Upper lobe of left lung (tissue), 6 donors: ENCODE measurements around the gene C11orf54. TPM values are rescaled to one million over a fixed set of nuclear protein-coding genes. Genes with fewer than 3 reads are reported as not detected.
"Not testable (repeated sequence)": the region's sequence is repeated elsewhere in the genome, so short reads cannot be mapped to it uniquely, and the experiment has no call there.

Source experiments
- ATAC-seq, 2 donors: fragments of 200-7000 bp; cut with Tn5 transposase; one replicate each; pipeline ENCODE4 v1.9.1; 2022; ENCODE audit warnings: mild to moderate bottlenecking in 2 of 2, moderate library complexity in 2 of 2; ENCODE audit not compliant: low FRiP score in 2 of 2
- DNase-seq, 2 donors: peaks; one replicate each; pipeline ENCODE4 v3.0.0-alpha.2; 2019 to 2020
- H3K27ac ChIP-seq, 4 donors: fragments of 200-600 bp; sonication (generic); one replicate each; pipeline ENCODE4 v1.5.1; 2016 to 2019
- H3K27me3 ChIP-seq, 4 donors: fragments of 200-600 bp; sonication (generic); one replicate each; pipeline ENCODE4 v1.5.1; 2017 to 2019
- H3K36me3 ChIP-seq, 4 donors: fragments of 200-600 bp; sonication (generic); one replicate each; pipeline ENCODE4 v1.5.1; 2016 to 2019
- H3K4me1 ChIP-seq, 4 donors: fragments of 200-600 bp; sonication (generic); one replicate each; pipeline ENCODE4 v1.5.1; 2018 to 2019
- H3K4me3 ChIP-seq, 4 donors: fragments of 200-600 bp; sonication (generic); one replicate each; pipeline ENCODE4 v1.5.1; 2017 to 2019; ENCODE audit warnings: mild to moderate bottlenecking in 2 of 4, moderate library complexity in 1 of 4
- H3K9me3 ChIP-seq, 4 donors: fragments of 200-600 bp; sonication (generic); one replicate each; pipeline ENCODE4 v1.5.1; 2018 to 2019
- CTCF ChIP-seq, 6 experiments: fragments of 450-650 bp in 4 of 6; fragments of 200-600 bp in 2 of 6; sonication (generic) in 2 of 6; IDR thresholded peaks; one replicate each; pipeline ENCODE4 v1.5.1; 2016 to 2019; ENCODE audit warnings: antibody characterized with exemption in 6 of 6
- EP300 ChIP-seq, 4 donors: sonication (generic); formaldehyde crosslinking; IDR thresholded peaks; one replicate each; pipeline ENCODE4 v1.5.1; 2017; ENCODE audit warnings: antibody characterized with exemption in 4 of 4, control low read depth in 2 of 4
- POLR2A ChIP-seq, 4 donors: fragments of 450-650 bp; IDR thresholded peaks; one replicate each; pipeline ENCODE4 v1.5.1; 2016 to 2017; ENCODE audit warnings: antibody characterized with exemption in 4 of 4, mild to moderate bottlenecking in 2 of 4
- POLR2AphosphoS5 ChIP-seq, 2 donors: sonication (generic); formaldehyde crosslinking; IDR thresholded peaks; one replicate each; pipeline ENCODE4 v1.5.1; 2017; ENCODE audit warnings: antibody characterized with exemption in 2 of 2
- WGBS, 2 donors: methylation state at CpG; one replicate each; pipeline ENCODE4 v1.1.5; 2017 to 2018; 5-methylcytosine and 5-hydroxymethylcytosine counted together
- total RNA-seq, 6 donors: library from RNA; depleted of rRNA in 4 of 6; stranded (reverse); fragments of >200 nt in 4 of 6; gene quantifications; one replicate each; pipeline versions ENCODE4 v1.1.0 to v1.2.1, GENCODE V29; 2016 to 2021
- donor health status: DM: no; HTN: no; CAD: no; lungs with moderate emphysema.
- donor health status: DM: no; HTN: yes; CAD: no; lungs with severe emphysema.

The C11orf54 gene
- total RNA-seq, 6 donors from 2014 or later: 23.6 to 81.3 (median 39.8) TPM

GRCh38 chr11:93767018-93767417 is 25.5 kb downstream of the C11orf54 start:
- Histone ChIP-seq H3K27me3 (no peaks in the 10 kb centered on the region), H3K9me3 (no peaks in the 10 kb centered on the region), H3K4me1 (no peaks in the 10 kb centered on the region), H3K36me3 (peaks cover 4 to 31% (median 6%) of the 10 kb centered on the region in 4 donors), H3K27ac (no peak overlapping the region), H3K4me3 (no peak overlapping the region)
- TF ChIP-seq EP300 (IDR thresholded peaks at IDR 0.05) (no peak), POLR2AphosphoS5 (IDR thresholded peaks at IDR 0.05) (no peak), POLR2A (IDR thresholded peaks at IDR 0.05) (no peak)
- 61 to 83% methylated on average over 3 of the region's 3 CpGs for WGBS, 2 donors
- ATAC-seq (peak in 1 of 2 donors; percentile 52), DNase-seq (no peak)

- no peak overlapping the region for H3K4me3 ChIP-seq
- no peak for TF ChIP-seq POLR2AphosphoS5 (IDR thresholded peaks at IDR 0.05)
- TF ChIP-seq POLR2A (IDR thresholded peaks at IDR 0.05): no peak
- no peak for TF ChIP-seq EP300 (IDR thresholded peaks at IDR 0.05)
- no peak for TF ChIP-seq CTCF (IDR thresholded peaks at IDR 0.05)
- no peak for ATAC-seq
- no peak for DNase-seq
- no peaks in the 10 kb centered on the region for H3K27me3 ChIP-seq
- no peaks in the 10 kb centered on the region for H3K9me3 ChIP-seq
- 35 to 40% methylated on average over 1 of the region's 1 CpG for WGBS, 2 donors
- H3K27ac ChIP-seq: no peak overlapping the region
- H3K4me1 ChIP-seq: no peaks in the 10 kb centered on the region
- H3K36me3 ChIP-seq: peaks cover 0 to 1% (median 0%) of the 10 kb centered on the region in 4 donors
These were observed 28.7 kb downstream of the C11orf54 start for GRCh38 chr11:93770160-93770559.

DNA sequence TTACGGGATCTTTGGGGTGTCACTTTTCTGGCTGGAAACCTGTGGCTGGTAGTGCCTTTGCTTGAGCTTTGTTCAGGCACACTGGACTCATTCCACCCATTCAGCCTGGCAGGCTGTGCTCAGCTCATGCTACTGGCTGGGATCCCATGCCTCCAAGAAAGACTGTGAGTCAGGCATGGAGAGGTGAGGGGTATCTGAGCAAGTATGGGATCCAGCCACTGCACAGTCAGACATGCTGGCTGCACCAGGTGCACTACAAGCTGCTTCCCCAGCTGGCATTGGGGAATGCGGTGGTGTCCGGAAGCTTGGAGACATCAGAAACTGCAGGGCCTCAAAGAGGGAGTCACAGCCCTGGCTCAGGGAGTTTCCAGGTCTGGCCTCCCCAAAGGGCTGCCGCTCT is 30.7 kb downstream of the C11orf54 start:
- no peaks in the 10 kb centered on the region for H3K27me3 ChIP-seq
- 94 to 100% methylated on average over 2 to 4 of the region's 4 CpGs for WGBS, 2 donors
- no peaks in the 10 kb centered on the region for H3K36me3 ChIP-seq
- DNase-seq (no peak), ATAC-seq (no peak)
- H3K9me3 ChIP-seq: no peaks in the 10 kb centered on the region
- no peak overlapping the region for H3K27ac ChIP-seq
- no peak overlapping the region for H3K4me3 ChIP-seq
- no peak for TF ChIP-seq EP300 (IDR thresholded peaks at IDR 0.05)
- TF ChIP-seq POLR2AphosphoS5 (IDR thresholded peaks at IDR 0.05): no peak
- no peak for TF ChIP-seq CTCF (IDR thresholded peaks at IDR 0.05)
- no peaks in the 10 kb centered on the region for H3K4me1 ChIP-seq

DNA sequence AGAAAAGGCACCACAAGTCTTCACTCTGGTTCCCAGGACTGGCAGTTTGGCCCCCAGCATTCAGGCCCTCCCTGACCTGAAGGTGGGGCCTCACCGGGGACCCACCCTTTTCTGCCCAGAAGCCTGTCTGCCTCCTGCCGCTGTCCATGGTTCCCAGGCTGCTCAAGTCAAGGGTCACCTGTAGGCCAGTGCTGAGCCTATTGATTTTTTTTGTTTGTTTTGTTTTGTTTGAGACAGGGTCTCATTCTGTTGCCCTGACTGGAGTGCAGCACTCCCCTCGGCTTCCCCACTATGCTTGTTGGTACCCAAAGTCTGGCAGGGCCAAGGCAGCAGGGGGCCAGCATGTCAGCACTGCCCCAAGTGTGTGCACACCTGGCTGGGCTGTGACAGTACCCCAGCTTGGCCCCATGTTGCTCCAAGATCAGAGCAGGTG is 31.6 kb downstream of the C11orf54 start:
- H3K4me1 ChIP-seq: no peaks in the 10 kb centered on the region
- H3K36me3 ChIP-seq: no peaks in the 10 kb centered on the region
- no peak overlapping the region for H3K27ac ChIP-seq
- WGBS, 2 donors: 93 to 100% methylated on average over 3 of the region's 3 CpGs
- no peak for ATAC-seq
- peak in 1 of 2 donors; percentile 41 for DNase-seq
- H3K27me3 ChIP-seq: no peaks in the 10 kb centered on the region
- TF ChIP-seq EP300 (IDR thresholded peaks at IDR 0.05): no peak
- TF ChIP-seq POLR2AphosphoS5 (IDR thresholded peaks at IDR 0.05): no peak
- no peak for TF ChIP-seq POLR2A (IDR thresholded peaks at IDR 0.05)
- H3K9me3 ChIP-seq: no peaks in the 10 kb centered on the region
- H3K4me3 ChIP-seq: no peak overlapping the region

- H3K27ac ChIP-seq: no peak overlapping the region
- peak in 1 of 2 donors; percentile 49 for ATAC-seq
- no peaks in the 10 kb centered on the region for H3K27me3 ChIP-seq
- peak in 1 of 2 donors; percentile 69 for DNase-seq
- no peaks in the 10 kb centered on the region for H3K36me3 ChIP-seq
- WGBS, 2 donors: 94 to 100% methylated on average over 5 to 9 of the region's 10 CpGs
- H3K4me3 ChIP-seq: no peak overlapping the region
- H3K9me3 ChIP-seq: no peaks in the 10 kb centered on the region
- no peaks in the 10 kb centered on the region for H3K4me1 ChIP-seq
- TF ChIP-seq CTCF (IDR thresholded peaks at IDR 0.05) (no peak), EP300 (IDR thresholded peaks at IDR 0.05) (no peak), POLR2A (IDR thresholded peaks at IDR 0.05) (no peak), POLR2AphosphoS5 (IDR thresholded peaks at IDR 0.05) (no peak)
These were observed 32.2 kb downstream of the C11orf54 start for GRCh38 chr11:93773601-93774200.

- H3K4me1 ChIP-seq, H3K4me3 ChIP-seq, ATAC-seq, H3K9me3 ChIP-seq, DNase-seq, H3K27ac ChIP-seq, H3K36me3 ChIP-seq, H3K27me3 ChIP-seq: not testable (repeated sequence)
- WGBS, 2 donors: 71 to 89% methylated on average over 3 of the region's 3 CpGs
These were observed 33.1 kb downstream of the C11orf54 start for GRCh38 chr11:93774560-93774959.
